ENCODE results near the gene DESI1. TPM values are rescaled to one million over a fixed set of nuclear protein-coding genes. Genes with fewer than 3 reads are reported as not detected.

Gene DESI1
- total RNA-seq, 1 experiment from 2014 or later = 38.2 TPM

- no peaks in the 10 kb centered on the region for H3K9me3 ChIP-seq
- H3K27ac Mint-ChIP-seq (ENCODE audit: unreplicated experiment) = no peak overlapping the region
- H3K4me3 ChIP-seq (ENCODE audit: low read depth, low read length) = no peak overlapping the region
- H3K36me3 ChIP-seq (ENCODE audit: control insufficient read depth, insufficient read depth, low read length) = no peaks in the 10 kb centered on the region
- no peaks in the 10 kb centered on the region for H3K9me3 Mint-ChIP-seq (ENCODE audit: unreplicated experiment)
- no peaks in the 10 kb centered on the region for H3K27me3 Mint-ChIP-seq (ENCODE audit: insufficient read depth, unreplicated experiment)
- intact Hi-C loops (cut with micrococcal nuclease; ENCODE audit: unreplicated experiment) = no loop called here
- DNase-seq = no peak
- H3K36me3 Mint-ChIP-seq (ENCODE audit: insufficient read depth, unreplicated experiment) = no peaks in the 10 kb centered on the region
- H3K4me1 ChIP-seq = peaks cover 15% of the 10 kb centered on the region
- ChIA-PET CTCF (interaction anchor here (0.8 kb wide), 1 partner anchor 146 kb away, joined by 8 read pairs; no protein-coding TSS in a partner anchor), POLR2A (interaction anchor here (0.6 to 1.4 kb wide), 2 partner anchors 38 to 71 kb away, joined by 3 to 8 read pairs; partner anchors contain the start of gene PMM1)
- TF ChIP-seq CTCF (IDR thresholded peaks at IDR 0.05; ENCODE audit: insufficient read depth in 1 of 2, low read depth in 1 of 2, low read length in 1 of 2, severe bottlenecking in 1 of 2, unreplicated experiment in 1 of 2) = no peak
- BruUV-seq (replicated peaks) = no TSS peak
- H3K27me3 ChIP-seq (replicated peaks; ENCODE audit: control insufficient read depth, insufficient read depth, low read length) = no peaks in the 10 kb centered on the region
- no peak overlapping the region for H3K4me3 Mint-ChIP-seq (ENCODE audit: unreplicated experiment)
- H3K4me1 Mint-ChIP-seq (ENCODE audit: low read depth, unreplicated experiment) = peaks cover 15% of the 10 kb centered on the region
Observed at GRCh38 chr22:41551877-41552582, 68.8 kb downstream of the DESI1 start.

- Mint-ChIP-seq H3K27ac (ENCODE audit: unreplicated experiment) (no peak overlapping the region), H3K27me3 (ENCODE audit: insufficient read depth, unreplicated experiment) (no peaks in the 10 kb centered on the region), H3K36me3 (ENCODE audit: insufficient read depth, unreplicated experiment) (no peaks in the 10 kb centered on the region), H3K4me1 (ENCODE audit: low read depth, unreplicated experiment) (peaks cover 15% of the 10 kb centered on the region), H3K4me3 (ENCODE audit: unreplicated experiment) (no peak overlapping the region), H3K9me3 (ENCODE audit: unreplicated experiment) (no peaks in the 10 kb centered on the region)
- ChIA-PET POLR2A (interaction anchor here (0.6 to 1.4 kb wide), 2 partner anchors 39 to 104 kb away, joined by 3 to 11 read pairs; partner anchors contain the start of gene PMM1), CTCF (interaction anchor here (0.6 kb wide), 2 partner anchors 27 to 307 kb away, joined by 3 read pairs; no protein-coding TSS in a partner anchor)
- no TSS peak for BruUV-seq (replicated peaks)
- H3K27me3 ChIP-seq (replicated peaks; ENCODE audit: control insufficient read depth, insufficient read depth, low read length) = no peaks in the 10 kb centered on the region
- no peaks in the 10 kb centered on the region for H3K9me3 ChIP-seq
- no peak overlapping the region for H3K4me3 ChIP-seq (ENCODE audit: low read depth, low read length)
- no peaks in the 10 kb centered on the region for H3K36me3 ChIP-seq (ENCODE audit: control insufficient read depth, insufficient read depth, low read length)
- intact Hi-C loops (cut with micrococcal nuclease; ENCODE audit: unreplicated experiment) = no loop called here
- DNase-seq = no peak
- no peak for TF ChIP-seq CTCF (IDR thresholded peaks at IDR 0.05; ENCODE audit: insufficient read depth in 1 of 2, low read depth in 1 of 2, low read length in 1 of 2, severe bottlenecking in 1 of 2, unreplicated experiment in 1 of 2)
- peaks cover 15% of the 10 kb centered on the region for H3K4me1 ChIP-seq
Observed at GRCh38 chr22:41550952-41551491, 69.8 kb downstream of the DESI1 start.

GRCh38 chr22:41548830-41549211 lies 72.0 kb downstream of the DESI1 start:
- Histone ChIP-seq H3K9me3 (no peaks in the 10 kb centered on the region), H3K36me3 (ENCODE audit: control insufficient read depth, insufficient read depth, low read length) (no peaks in the 10 kb centered on the region), H3K27me3 (replicated peaks; ENCODE audit: control insufficient read depth, insufficient read depth, low read length) (no peaks in the 10 kb centered on the region), H3K4me3 (ENCODE audit: low read depth, low read length) (no peak overlapping the region), H3K4me1 (peaks cover 19% of the 10 kb centered on the region)
- ChIA-PET POLR2A (no interaction called here), CTCF (no interaction called here)
- H3K9me3 Mint-ChIP-seq (ENCODE audit: unreplicated experiment) = no peaks in the 10 kb centered on the region
- intact Hi-C loops (cut with micrococcal nuclease; ENCODE audit: unreplicated experiment) = no loop called here
- H3K4me1 Mint-ChIP-seq (ENCODE audit: low read depth, unreplicated experiment) = peaks cover 21% of the 10 kb centered on the region
- no TSS peak for BruUV-seq (replicated peaks)
- no peak for TF ChIP-seq CTCF (IDR thresholded peaks at IDR 0.05; ENCODE audit: insufficient read depth in 1 of 2, low read depth in 1 of 2, low read length in 1 of 2, severe bottlenecking in 1 of 2, unreplicated experiment in 1 of 2)
- H3K27me3 Mint-ChIP-seq (ENCODE audit: insufficient read depth, unreplicated experiment) = no peaks in the 10 kb centered on the region
- no peak overlapping the region for H3K4me3 Mint-ChIP-seq (ENCODE audit: unreplicated experiment)
- DNase-seq = no peak
- peaks cover 6% of the 10 kb centered on the region for H3K36me3 Mint-ChIP-seq (ENCODE audit: insufficient read depth, unreplicated experiment)
- H3K27ac Mint-ChIP-seq (ENCODE audit: unreplicated experiment) = peak overlapping the region; percentile 30

Other genes starting within 250 kb of the DESI1 start
- 13.8 and 17.8 TPM in 2 replicates for gene TEF, start 239.1 kb downstream of the DESI1 start, total RNA-seq (2022)
- gene TOB2, start 174.2 kb downstream of the DESI1 start, total RNA-seq (2022) = 49.0 and 52.5 TPM in 2 replicates
- gene PHF5A, start 152.4 kb downstream of the DESI1 start, total RNA-seq (2022) = 75.4 and 78.6 TPM in 2 replicates
- 90.5 and 95.5 TPM in 2 replicates for gene ACO2, start 151.9 kb downstream of the DESI1 start, total RNA-seq (2022)
- 42.2 and 45.4 TPM in 2 replicates for gene POLR3H, start 76.6 kb downstream of the DESI1 start, total RNA-seq (2022)
- gene CSDC2, start 60.0 kb downstream of the DESI1 start, total RNA-seq (2022) = 0.37 and 0.41 TPM in 2 replicates
- gene PMM1, start 31.2 kb downstream of the DESI1 start, total RNA-seq (2022) = 27.8 and 29.6 TPM in 2 replicates
- gene XRCC6, start 252 bp upstream of the DESI1 start, total RNA-seq (2022) = 413 and 414 TPM in 2 replicates
- 172 and 187 TPM in 2 replicates for gene SNU13, start 67.8 kb upstream of the DESI1 start, total RNA-seq (2022)
- not detected in 2 replicates for gene MEI1, start 78.5 kb upstream of the DESI1 start, total RNA-seq (2022)
- gene CCDC134, start 179.6 kb upstream of the DESI1 start, total RNA-seq (2022) = 24.3 and 24.8 TPM in 2 replicates
- 134 and 150 TPM in 2 replicates for gene SREBF2, start 212.1 kb upstream of the DESI1 start, total RNA-seq (2022)